NCI-H526 treated with DMSO at 0.1 percent for 48 hours (cell line): ENCODE results near the gene PRPF40B.

Experiments used
- DNase-seq: peaks from one replicate; lab custom pipeline; 2025; lab: John Stamatoyannopoulos, UW

Gene PRPF40B

DNA sequence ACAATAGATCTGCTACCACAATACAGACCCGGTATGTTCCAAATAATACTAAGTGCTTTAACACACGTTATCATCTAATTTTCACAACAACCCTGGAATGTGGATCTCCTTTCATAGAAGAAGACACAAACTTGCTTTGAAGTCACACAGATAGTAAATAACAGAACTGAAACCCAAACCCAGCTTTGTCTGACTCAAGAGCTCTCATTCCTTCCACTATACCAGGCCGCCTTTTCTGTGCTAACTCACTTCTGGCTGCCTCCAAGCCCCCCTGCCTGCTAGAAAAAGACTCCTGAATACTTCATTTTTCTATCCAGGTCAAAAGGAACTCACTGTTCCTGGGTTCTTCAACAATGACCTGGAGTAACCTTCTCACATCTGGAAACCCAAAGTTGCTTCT lies 37.8 kb downstream of the PRPF40B start:
- DNase-seq = no peak

GRCh38 chr12:49661746-49662145 lies 38.4 kb downstream of the PRPF40B start:
- no peak for DNase-seq

GRCh38 chr12:49662998-49663843 lies 39.9 kb downstream of the PRPF40B start:
- DNase-seq = no peak

GRCh38 chr12:49664167-49664566 lies 40.8 kb downstream of the PRPF40B start:
- no peak for DNase-seq

DNA sequence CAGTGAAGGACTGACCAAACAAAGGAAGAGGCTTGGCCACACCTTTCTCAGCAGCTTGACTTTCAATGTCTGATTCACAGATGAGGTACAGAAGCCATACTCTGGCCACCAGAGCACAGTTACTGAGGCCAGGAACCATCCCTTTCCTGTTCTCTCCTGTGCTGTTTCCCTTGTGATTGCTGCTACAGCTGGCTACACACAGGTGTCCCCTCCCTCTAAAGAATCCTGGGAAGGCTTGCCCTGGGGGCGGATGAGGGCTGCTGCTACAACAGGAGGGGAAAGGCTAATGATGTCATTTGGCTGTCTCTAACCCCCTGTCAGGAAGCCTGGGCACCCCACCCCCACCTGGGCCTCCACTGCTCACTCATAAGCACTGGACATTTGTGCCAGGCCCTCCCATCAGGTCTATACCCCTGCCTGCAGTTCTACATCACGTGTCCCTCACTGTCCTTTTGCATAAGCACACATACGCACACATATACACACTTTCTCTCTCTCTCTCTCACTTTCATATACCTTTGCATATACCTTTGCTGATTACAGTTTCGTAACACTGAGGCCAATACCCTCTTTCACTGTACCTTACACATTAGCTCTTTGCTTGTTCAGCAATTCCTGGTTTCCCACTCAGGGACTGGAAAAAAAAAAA lies 41.4 kb downstream of the PRPF40B start:
- peak; percentile 48 for DNase-seq

DNA sequence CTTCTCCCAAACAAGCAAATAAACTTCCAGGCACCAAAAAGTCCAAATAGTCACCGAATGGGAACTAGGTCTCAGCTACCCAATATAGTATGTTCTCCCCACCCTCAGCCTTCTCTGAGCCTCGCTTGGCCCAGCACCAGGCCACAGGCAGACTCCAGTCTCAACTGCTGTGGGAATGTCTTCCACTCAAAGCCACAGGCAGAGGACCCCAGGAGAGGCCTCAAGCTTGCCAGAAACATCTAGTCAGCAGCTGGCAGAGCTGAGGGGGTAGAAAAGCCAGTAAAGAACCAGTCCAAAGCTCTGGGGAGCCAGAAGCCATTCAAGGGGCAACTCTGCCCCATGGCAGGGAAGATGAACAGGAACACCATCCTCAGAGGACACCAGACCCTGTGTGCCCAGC lies 42.0 kb downstream of the PRPF40B start:
- no peak for DNase-seq

GRCh38 chr12:49666176-49666575 lies 42.8 kb downstream of the PRPF40B start:
- no peak for DNase-seq

GRCh38 chr12:49667325-49668090 lies 44.1 kb downstream of the PRPF40B start:
- no peak for DNase-seq

DNA sequence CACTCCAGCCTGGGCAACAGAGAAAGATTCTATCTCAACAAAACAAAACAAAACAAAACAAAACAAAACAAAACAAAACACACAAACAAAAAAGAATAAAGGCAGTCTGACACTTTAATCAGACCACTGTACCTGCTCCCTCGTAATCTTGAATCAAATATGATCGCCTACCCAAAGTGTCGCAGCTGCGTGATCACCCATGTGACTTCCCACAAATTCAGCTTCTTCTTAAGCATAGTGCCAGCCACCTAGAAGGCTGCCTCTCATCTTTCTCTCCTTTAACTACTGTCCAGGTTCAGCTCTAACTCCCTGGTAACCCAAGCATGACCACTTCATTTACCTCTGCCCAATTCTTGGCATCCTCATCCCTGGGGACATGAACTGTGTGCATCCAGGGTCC lies 46.4 kb downstream of the PRPF40B start:
- DNase-seq = no peak

GRCh38 chr12:49671031-49671765 lies 47.8 kb downstream of the PRPF40B start:
- no peak for DNase-seq

GRCh38 chr12:49672301-49673217 lies 49.2 kb downstream of the PRPF40B start:
- no peak for DNase-seq

DNA sequence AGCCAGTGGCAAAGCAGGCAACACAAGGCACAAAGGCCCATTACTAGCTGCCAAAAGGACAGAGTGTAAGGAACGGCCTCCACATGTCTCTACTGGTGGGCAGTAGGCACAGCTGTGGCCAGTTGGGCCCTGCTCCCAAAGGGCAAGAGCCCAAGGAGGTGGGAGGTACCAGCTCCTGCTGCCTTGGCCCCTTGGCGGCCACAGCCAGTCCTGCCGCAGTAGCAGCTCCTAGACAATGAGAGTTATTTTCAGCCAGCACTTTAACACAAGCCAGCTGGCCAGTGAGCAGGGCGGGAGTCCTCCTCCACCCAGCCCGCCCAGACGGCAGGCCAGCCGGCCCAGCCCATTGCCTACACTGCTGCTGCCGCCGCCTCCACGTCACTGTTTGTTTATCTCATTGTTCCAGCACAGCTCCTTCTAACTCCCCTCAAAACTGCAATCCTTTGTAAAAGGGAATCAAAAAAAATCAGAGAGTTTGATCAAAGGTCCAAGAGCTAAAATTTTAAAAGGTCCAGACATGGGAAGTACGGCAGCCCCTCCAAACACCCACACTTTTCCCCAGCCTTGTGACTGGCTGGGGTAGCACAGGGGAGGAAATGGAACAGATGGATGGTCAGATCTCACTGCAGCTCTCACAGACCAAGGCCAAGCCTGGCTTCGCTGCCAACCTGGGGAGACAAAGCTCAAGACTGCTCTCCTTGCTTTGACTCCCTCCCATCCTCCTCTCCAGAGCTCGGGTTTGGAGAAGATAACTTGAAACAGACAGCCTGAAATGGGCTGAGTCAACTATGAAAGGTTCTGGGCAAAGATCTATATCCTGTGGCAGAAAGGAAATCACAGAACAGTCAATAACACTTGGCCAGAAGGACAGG lies 50.3 kb downstream of the PRPF40B start:
- DNase-seq = no peak

- no peak for DNase-seq
These were observed 51.1 kb downstream of the PRPF40B start for GRCh38 chr12:49674318-49674981.

- DNase-seq = no peak
These were observed 51.8 kb downstream of the PRPF40B start for GRCh38 chr12:49675137-49675536.

DNA sequence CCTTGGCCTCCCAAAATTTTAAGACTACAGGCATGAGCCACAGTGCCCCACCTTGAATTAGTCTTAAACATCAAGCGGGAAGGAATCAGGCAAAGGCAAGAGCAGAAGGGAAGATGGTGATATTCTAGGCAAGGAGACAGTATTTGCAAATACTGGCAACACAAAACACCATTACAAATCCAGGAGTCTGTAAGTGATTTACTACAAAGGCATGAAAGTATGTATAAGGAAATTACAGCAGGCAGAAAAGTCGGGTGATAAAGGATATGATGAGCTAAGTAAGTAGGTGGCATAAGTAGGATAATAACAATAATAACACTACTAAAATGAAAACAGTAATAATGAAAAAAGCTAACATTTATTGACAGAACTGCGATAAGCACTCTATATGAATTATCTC lies 55.4 kb downstream of the PRPF40B start:
- DNase-seq = no peak

- no peak for DNase-seq
These were observed 56.7 kb downstream of the PRPF40B start for GRCh38 chr12:49680075-49680474.

DNA sequence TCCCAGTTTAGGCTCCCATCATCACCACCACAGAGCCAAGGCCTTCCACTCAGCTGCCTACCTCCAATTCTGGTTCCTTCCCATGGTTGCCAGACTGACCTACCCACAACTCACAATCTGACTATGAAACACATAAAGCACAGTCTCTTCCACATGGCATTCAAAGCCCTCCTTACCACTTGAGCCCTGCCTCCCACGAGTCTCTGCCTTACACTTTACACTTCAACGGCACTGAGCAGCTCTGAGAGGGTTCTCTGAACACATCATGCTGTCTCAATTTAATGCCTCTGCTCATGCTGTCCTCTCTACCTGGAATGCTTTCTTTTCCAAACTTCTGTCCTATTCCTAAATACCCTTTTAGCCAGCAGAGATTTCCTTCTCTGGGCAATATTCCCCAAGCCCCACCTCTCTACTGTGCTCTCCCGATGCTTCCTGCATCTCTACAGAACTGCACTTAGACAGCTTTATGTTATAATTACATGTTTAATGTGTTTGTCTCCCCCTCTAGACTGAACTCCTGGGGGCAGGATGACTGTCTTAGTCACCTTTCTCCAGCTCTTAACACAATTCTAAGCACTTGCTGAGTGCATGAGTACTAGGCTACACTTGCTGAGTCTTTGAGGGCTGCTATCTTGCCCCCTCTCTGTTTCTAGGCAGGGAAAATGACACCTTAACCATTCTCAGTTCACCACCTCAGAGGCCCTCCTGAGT lies 60.4 kb downstream of the PRPF40B start:
- DNase-seq = no peak

DNA sequence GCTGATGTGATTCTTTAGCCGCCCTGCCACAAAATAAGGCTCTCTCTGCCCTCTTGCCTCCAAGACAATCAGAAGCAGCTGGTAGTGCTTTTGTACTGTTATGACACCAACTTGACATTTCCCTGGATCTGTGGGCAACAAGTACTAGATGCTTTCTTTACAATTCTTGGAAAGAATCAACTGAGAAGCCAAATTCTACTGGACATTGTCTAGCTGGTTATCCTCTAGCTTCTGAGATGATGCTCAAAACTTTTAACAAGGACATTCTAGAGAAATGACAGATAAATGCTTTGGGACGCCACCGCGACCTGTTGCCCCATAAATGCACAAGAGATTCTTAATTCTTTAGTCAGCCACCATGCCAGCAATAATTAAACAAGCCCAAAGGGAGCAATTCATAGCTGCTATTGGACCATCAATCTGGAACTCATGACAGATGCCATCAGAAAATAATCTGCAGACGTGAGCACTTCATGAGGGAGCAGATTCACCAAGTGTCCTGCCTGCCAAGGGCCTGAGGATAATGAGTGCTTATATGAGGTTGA lies 61.0 kb downstream of the PRPF40B start:
- no peak for DNase-seq

DNA sequence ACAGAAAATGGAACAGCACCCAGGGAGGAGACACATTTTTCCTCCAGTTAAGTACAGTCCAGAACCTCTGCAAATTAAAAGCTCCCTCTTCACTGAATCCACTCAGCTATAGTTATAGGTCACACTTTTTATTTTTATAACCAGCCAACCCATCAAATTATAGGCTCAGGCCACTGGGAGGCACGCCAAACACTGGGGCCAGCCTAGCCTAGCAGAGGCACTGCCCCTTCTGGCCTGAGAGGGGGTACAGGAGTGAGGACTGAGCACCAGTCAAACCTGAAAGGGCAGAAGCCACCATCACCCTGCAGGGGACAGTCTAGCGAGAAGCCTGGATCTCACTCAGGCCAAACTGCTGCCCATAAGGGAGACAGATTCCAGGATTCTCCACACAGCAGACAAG lies 64.6 kb downstream of the PRPF40B start:
- no peak for DNase-seq
